Measurements from ENCODE around the gene ATXN7L2.
"Not testable (repeated sequence)": the region's sequence is repeated elsewhere in the genome, so short reads cannot be mapped to it uniquely, and the experiment has no call there.

ATXN7L2 gene

GRCh38 chr1:109468061-109468460 lies 15.6 kb upstream of the ATXN7L2 start:
- no peak for DNase-seq (ENCODE audit: low spot score)
- TF ChIP-seq CTCF (IDR thresholded peaks at IDR 0.05): no peak
- no peak overlapping the region for H3K4me3 ChIP-seq
- H3K27ac ChIP-seq: no peak overlapping the region

GRCh38 chr1:109468903-109469302 lies 14.8 kb upstream of the ATXN7L2 start:
- TF ChIP-seq CTCF (IDR thresholded peaks at IDR 0.05): no peak
- Histone ChIP-seq H3K27ac (no peak overlapping the region), H3K4me3 (no peak overlapping the region)
- DNase-seq (ENCODE audit: low spot score): no peak

GRCh38 chr1:109470245-109470644 lies 13.5 kb upstream of the ATXN7L2 start:
- Histone ChIP-seq H3K4me3 (no peak overlapping the region), H3K27ac (no peak overlapping the region)
- no peak for TF ChIP-seq CTCF (IDR thresholded peaks at IDR 0.05)
- DNase-seq (ENCODE audit: low spot score): no peak

- Histone ChIP-seq H3K4me3 (no peak overlapping the region), H3K27ac (no peak overlapping the region)
- no peak for TF ChIP-seq CTCF (IDR thresholded peaks at IDR 0.05)
- DNase-seq (ENCODE audit: low spot score): no peak
These were observed 10.9 kb upstream of the ATXN7L2 start for GRCh38 chr1:109472779-109473178.

GRCh38 chr1:109473284-109474057 lies 10.2 kb upstream of the ATXN7L2 start:
- H3K4me3 ChIP-seq; DNase-seq (ENCODE audit: low spot score); H3K27ac ChIP-seq: not testable (repeated sequence)

- TF ChIP-seq CTCF (IDR thresholded peaks at IDR 0.05): no peak
- DNase-seq (ENCODE audit: low spot score): no peak
- Histone ChIP-seq H3K4me3 (no peak overlapping the region), H3K27ac (no peak overlapping the region)
These were observed 9.0 kb upstream of the ATXN7L2 start for GRCh38 chr1:109474697-109475096.

GRCh38 chr1:109475261-109475660 lies 8.4 kb upstream of the ATXN7L2 start:
- Histone ChIP-seq H3K4me3 (no peak overlapping the region), H3K27ac (no peak overlapping the region)
- no peak for DNase-seq (ENCODE audit: low spot score)
- no peak for TF ChIP-seq CTCF (IDR thresholded peaks at IDR 0.05)

Measured in coronary artery (tissue), 2 donors.